Measurements from ENCODE around the gene PPP2R2C. TPM values are rescaled to one million over a fixed set of nuclear protein-coding genes. Genes with fewer than 3 reads are reported as not detected.

The PPP2R2C gene
- total RNA-seq, 2 experiments from 2014 or later = 0.12 TPM; not detected in 1

GRCh38 chr4:6417516-6418050, 54.8 kb downstream of the PPP2R2C start:
- H3K27ac Mint-ChIP-seq = no peak overlapping the region
- CTCF ChIA-PET = no interaction called here
- H3K4me3 Mint-ChIP-seq = no peak overlapping the region
- intact Hi-C loops (cut with DNase I, micrococcal nuclease) = no loop called here
- POLR2A ChIA-PET = no interaction called here
- no peak for DNase-seq
- H3K4me1 Mint-ChIP-seq = no peaks in the 10 kb centered on the region
- H3K27me3 Mint-ChIP-seq = peaks cover 8% of the 10 kb centered on the region
- peaks cover 2% of the 10 kb centered on the region for H3K9me3 Mint-ChIP-seq (ENCODE audit: low read depth)
- ATAC-seq = no peak
- H3K36me3 Mint-ChIP-seq (ENCODE audit: low read depth) = no peaks in the 10 kb centered on the region

- DNase-seq = no peak
- H3K27ac Mint-ChIP-seq = no peak overlapping the region
- CTCF ChIA-PET = no interaction called here
- POLR2A ChIA-PET = no interaction called here
- ATAC-seq = no peak
- intact Hi-C loops (cut with DNase I, micrococcal nuclease) = no loop called here
- H3K4me3 Mint-ChIP-seq = no peak overlapping the region
- peaks cover 2% of the 10 kb centered on the region for H3K9me3 Mint-ChIP-seq (ENCODE audit: low read depth)
- peaks cover 8% of the 10 kb centered on the region for H3K27me3 Mint-ChIP-seq
- no peaks in the 10 kb centered on the region for H3K36me3 Mint-ChIP-seq (ENCODE audit: low read depth)
- no peaks in the 10 kb centered on the region for H3K4me1 Mint-ChIP-seq
These were observed 55.7 kb downstream of the PPP2R2C start for GRCh38 chr4:6416518-6417286.

- no peak for DNase-seq
- no peak for ATAC-seq
- no peak overlapping the region for H3K4me3 Mint-ChIP-seq
- intact Hi-C loops (cut with DNase I, micrococcal nuclease) = no loop called here
- H3K27ac Mint-ChIP-seq = no peak overlapping the region
- CTCF ChIA-PET = no interaction called here
- H3K9me3 Mint-ChIP-seq (ENCODE audit: low read depth) = peaks cover 2% of the 10 kb centered on the region
- no peaks in the 10 kb centered on the region for H3K4me1 Mint-ChIP-seq
- H3K36me3 Mint-ChIP-seq (ENCODE audit: low read depth) = no peaks in the 10 kb centered on the region
- peaks cover 11% of the 10 kb centered on the region for H3K27me3 Mint-ChIP-seq
- POLR2A ChIA-PET = no interaction called here
These were observed 57.2 kb downstream of the PPP2R2C start for GRCh38 chr4:6415031-6415705.

- Mint-ChIP-seq H3K27ac (no peak overlapping the region), H3K9me3 (ENCODE audit: low read depth) (peaks cover 2% of the 10 kb centered on the region), H3K27me3 (peaks cover 8% of the 10 kb centered on the region), H3K4me1 (no peaks in the 10 kb centered on the region), H3K4me3 (no peak overlapping the region), H3K36me3 (ENCODE audit: low read depth) (no peaks in the 10 kb centered on the region)
- ChIA-PET POLR2A (no interaction called here), CTCF (no interaction called here)
- no peak for DNase-seq
- intact Hi-C loops (cut with DNase I, micrococcal nuclease) = no loop called here
- no peak for ATAC-seq
These were observed 57.8 kb downstream of the PPP2R2C start for GRCh38 chr4:6414578-6414977.

GRCh38 chr4:6410664-6411063, 61.8 kb downstream of the PPP2R2C start:
- CTCF ChIA-PET = no interaction called here
- H3K9me3 Mint-ChIP-seq (ENCODE audit: low read depth) = peaks cover 2% of the 10 kb centered on the region

GRCh38 chr4:6410068-6410467, 62.3 kb downstream of the PPP2R2C start:
- Mint-ChIP-seq H3K27me3 (peaks cover 25% of the 10 kb centered on the region), H3K36me3 (ENCODE audit: low read depth) (no peaks in the 10 kb centered on the region), H3K4me1 (no peaks in the 10 kb centered on the region), H3K27ac (no peak overlapping the region), H3K9me3 (ENCODE audit: low read depth) (peaks cover 2% of the 10 kb centered on the region), H3K4me3 (no peak overlapping the region)
- intact Hi-C loops (cut with DNase I, micrococcal nuclease) = no loop called here
- ATAC-seq (no peak), DNase-seq (no peak)
- ChIA-PET POLR2A (no interaction called here), CTCF (no interaction called here)

More at GRCh38 chr4:6410664-6411063, 61.8 kb downstream of the PPP2R2C start:
- no peaks in the 10 kb centered on the region for H3K4me1 Mint-ChIP-seq
- intact Hi-C loops (cut with DNase I, micrococcal nuclease) = no loop called here
- POLR2A ChIA-PET = no interaction called here
- no peak overlapping the region for H3K27ac Mint-ChIP-seq
- no peak overlapping the region for H3K4me3 Mint-ChIP-seq
- ATAC-seq = no peak
- H3K36me3 Mint-ChIP-seq (ENCODE audit: low read depth) = no peaks in the 10 kb centered on the region
- no peak for DNase-seq
- H3K27me3 Mint-ChIP-seq = peaks cover 20% of the 10 kb centered on the region

GRCh38 chr4:6409381-6409780, 63.0 kb downstream of the PPP2R2C start:
- H3K4me3 Mint-ChIP-seq = no peak overlapping the region
- no peak for ATAC-seq
- peaks cover 31% of the 10 kb centered on the region for H3K27me3 Mint-ChIP-seq
- ChIA-PET CTCF (no interaction called here), POLR2A (no interaction called here)
- intact Hi-C loops (cut with DNase I, micrococcal nuclease) = no loop called here
- DNase-seq = no peak
- H3K9me3 Mint-ChIP-seq (ENCODE audit: low read depth) = peaks cover 2% of the 10 kb centered on the region
- no peak overlapping the region for H3K27ac Mint-ChIP-seq
- H3K4me1 Mint-ChIP-seq = no peaks in the 10 kb centered on the region
- no peaks in the 10 kb centered on the region for H3K36me3 Mint-ChIP-seq (ENCODE audit: low read depth)

GRCh38 chr4:6408263-6408662, 64.2 kb downstream of the PPP2R2C start:
- intact Hi-C loops (cut with DNase I, micrococcal nuclease) = no loop called here
- Mint-ChIP-seq H3K36me3 (ENCODE audit: low read depth) (no peaks in the 10 kb centered on the region), H3K9me3 (ENCODE audit: low read depth) (peaks cover 2% of the 10 kb centered on the region), H3K4me1 (no peaks in the 10 kb centered on the region), H3K4me3 (no peak overlapping the region), H3K27ac (no peak overlapping the region), H3K27me3 (peaks cover 31% of the 10 kb centered on the region)
- ATAC-seq (no peak), DNase-seq (no peak)
- ChIA-PET CTCF (no interaction called here), POLR2A (no interaction called here)

GRCh38 chr4:6405397-6405706, 67.1 kb downstream of the PPP2R2C start:
- no peaks in the 10 kb centered on the region for H3K9me3 Mint-ChIP-seq (ENCODE audit: low read depth)
- DNase-seq (no peak), ATAC-seq (no peak)
- ChIA-PET POLR2A (no interaction called here), CTCF (no interaction called here)
- no peaks in the 10 kb centered on the region for H3K4me1 Mint-ChIP-seq
- H3K27me3 Mint-ChIP-seq = peaks cover 48% of the 10 kb centered on the region
- no peaks in the 10 kb centered on the region for H3K36me3 Mint-ChIP-seq (ENCODE audit: low read depth)
- H3K27ac Mint-ChIP-seq = no peak overlapping the region
- H3K4me3 Mint-ChIP-seq = no peak overlapping the region
- intact Hi-C loops (cut with DNase I, micrococcal nuclease) = no loop called here

GRCh38 chr4:6404611-6405396, 67.6 kb downstream of the PPP2R2C start:
- DNase-seq (no peak), ATAC-seq (no peak)
- H3K27ac Mint-ChIP-seq = no peak overlapping the region
- no peaks in the 10 kb centered on the region for H3K9me3 Mint-ChIP-seq (ENCODE audit: low read depth)
- H3K4me1 Mint-ChIP-seq = no peaks in the 10 kb centered on the region
- intact Hi-C loops (cut with DNase I, micrococcal nuclease) = no loop called here
- H3K36me3 Mint-ChIP-seq (ENCODE audit: low read depth) = no peaks in the 10 kb centered on the region
- CTCF ChIA-PET = no interaction called here
- peaks cover 50% of the 10 kb centered on the region for H3K27me3 Mint-ChIP-seq
- H3K4me3 Mint-ChIP-seq = no peak overlapping the region
- POLR2A ChIA-PET = no interaction called here

GRCh38 chr4:6403400-6403685, 69.1 kb downstream of the PPP2R2C start:
- H3K27me3 Mint-ChIP-seq = peaks cover 54% of the 10 kb centered on the region
- intact Hi-C loops (cut with DNase I, micrococcal nuclease) = no loop called here
- H3K36me3 Mint-ChIP-seq (ENCODE audit: low read depth) = no peaks in the 10 kb centered on the region
- no peak overlapping the region for H3K4me3 Mint-ChIP-seq
- ChIA-PET CTCF (no interaction called here), POLR2A (no interaction called here)
- DNase-seq (no peak), ATAC-seq (no peak)
- H3K4me1 Mint-ChIP-seq = no peaks in the 10 kb centered on the region
- no peaks in the 10 kb centered on the region for H3K9me3 Mint-ChIP-seq (ENCODE audit: low read depth)
- no peak overlapping the region for H3K27ac Mint-ChIP-seq

All from activated CD4-positive, alpha-beta T cell treated with anti-CD3 and anti-CD28 coated beads for 36 hours (primary cell).